Activated CD4-positive, alpha-beta T cell treated with anti-CD3 and anti-CD28 coated beads, Interleukin-2, Interleukin-6, amounts not matched to agents 100 ng/mL and 50 ng/mL, durations not matched to agents 16 hours and 8 hours (primary cell): ENCODE data around the gene TM4SF4.
"Not testable (repeated sequence)": the region's sequence is repeated elsewhere in the genome, so short reads cannot be mapped to it uniquely, and the experiment has no call there.

Experiments
- DNase-seq: peaks from one replicate; pipeline ENCODE4 v3.0.0-alpha.2; 2020

The TM4SF4 gene

DNA sequence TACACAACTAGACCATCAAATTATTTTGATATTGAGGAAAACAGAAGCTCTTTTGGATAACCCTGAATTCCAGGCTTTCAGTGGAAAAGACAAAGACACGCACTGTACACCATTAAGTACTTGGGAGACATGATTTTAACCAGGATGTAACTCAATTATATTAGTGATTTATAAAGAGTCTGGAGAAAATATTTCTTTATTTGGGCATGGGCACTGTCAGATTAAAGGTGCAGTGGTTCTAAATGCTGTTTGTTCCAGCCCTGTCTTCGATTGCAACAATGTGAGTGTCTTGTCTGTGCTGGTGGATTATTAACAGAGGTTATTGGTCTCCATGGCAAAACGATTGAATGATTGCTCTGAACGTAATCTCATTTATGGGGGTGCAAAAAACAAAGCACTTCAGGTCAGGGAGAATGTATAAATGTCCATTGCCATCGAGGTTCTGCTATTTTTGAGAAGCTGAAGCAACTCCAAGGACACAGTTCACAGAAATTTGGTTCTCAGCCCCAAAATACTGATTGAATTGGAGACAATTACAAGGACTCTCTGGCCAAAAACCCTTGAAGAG lies at the start of gene TM4SF4:
TM4SF4 (plus strand) TSS at position 448 of the 568 bp plus-strand sequence. CDS start 181 bp downstream, outside the sequence.
- no peak for DNase-seq

- no peak for DNase-seq
These were observed 49.6 kb upstream of the TM4SF4 start for GRCh38 chr3:149424918-149425317.

DNA sequence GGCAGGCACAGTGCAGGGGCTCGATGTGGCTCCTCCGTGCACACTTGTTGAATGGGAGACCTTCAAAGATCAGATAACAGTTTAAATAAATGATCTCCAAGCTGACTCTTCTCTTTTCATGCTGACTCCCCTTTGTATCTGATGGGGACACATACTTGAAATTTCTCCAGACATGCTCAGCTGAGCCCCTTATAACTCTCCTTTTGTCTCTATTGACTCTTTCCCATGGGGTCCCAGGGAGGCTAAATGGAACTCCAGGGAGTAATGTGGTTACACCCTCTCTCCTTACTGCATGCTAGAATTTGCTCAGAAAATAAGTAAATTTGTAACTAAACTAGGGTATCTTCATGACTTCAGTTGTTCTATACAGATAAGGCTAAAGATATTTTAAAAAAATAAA lies 48.2 kb upstream of the TM4SF4 start:
- no peak for DNase-seq

- no peak for DNase-seq
These were observed 46.4 kb upstream of the TM4SF4 start for GRCh38 chr3:149428087-149428486.

- no peak for DNase-seq
These were observed 44.3 kb upstream of the TM4SF4 start for GRCh38 chr3:149430216-149430615.

- DNase-seq, result no peak
These were observed 42.3 kb upstream of the TM4SF4 start for GRCh38 chr3:149432149-149432548.

- no peak for DNase-seq
These were observed 38.3 kb upstream of the TM4SF4 start for GRCh38 chr3:149435996-149436885.

GRCh38 chr3:149437286-149437685 lies 37.2 kb upstream of the TM4SF4 start:
- DNase-seq, result no peak

GRCh38 chr3:149437710-149438109 lies 36.8 kb upstream of the TM4SF4 start:
- DNase-seq, result no peak

- no peak for DNase-seq
These were observed 35.5 kb upstream of the TM4SF4 start for GRCh38 chr3:149438981-149439380.

DNA sequence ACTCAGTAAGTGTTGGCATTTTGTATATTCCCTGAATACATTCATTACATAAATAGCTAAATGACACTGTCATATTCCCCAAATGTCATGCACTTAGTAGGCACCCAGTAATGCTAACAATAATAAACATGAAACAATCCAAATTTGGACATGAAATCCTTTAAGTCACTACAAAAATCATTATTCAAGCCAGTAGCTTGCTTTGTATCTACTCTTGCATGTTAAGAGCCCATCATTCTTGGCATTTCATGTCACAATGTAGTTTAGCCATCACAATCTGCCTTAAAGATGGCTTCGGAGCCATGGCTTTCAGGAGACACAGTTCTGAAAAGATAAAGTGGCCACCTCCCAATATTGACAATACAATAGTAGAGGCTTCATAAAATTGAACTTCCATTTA lies 32.9 kb upstream of the TM4SF4 start:
- no peak for DNase-seq

- DNase-seq, result no peak
These were observed 32.5 kb upstream of the TM4SF4 start for GRCh38 chr3:149442043-149442442.

DNA sequence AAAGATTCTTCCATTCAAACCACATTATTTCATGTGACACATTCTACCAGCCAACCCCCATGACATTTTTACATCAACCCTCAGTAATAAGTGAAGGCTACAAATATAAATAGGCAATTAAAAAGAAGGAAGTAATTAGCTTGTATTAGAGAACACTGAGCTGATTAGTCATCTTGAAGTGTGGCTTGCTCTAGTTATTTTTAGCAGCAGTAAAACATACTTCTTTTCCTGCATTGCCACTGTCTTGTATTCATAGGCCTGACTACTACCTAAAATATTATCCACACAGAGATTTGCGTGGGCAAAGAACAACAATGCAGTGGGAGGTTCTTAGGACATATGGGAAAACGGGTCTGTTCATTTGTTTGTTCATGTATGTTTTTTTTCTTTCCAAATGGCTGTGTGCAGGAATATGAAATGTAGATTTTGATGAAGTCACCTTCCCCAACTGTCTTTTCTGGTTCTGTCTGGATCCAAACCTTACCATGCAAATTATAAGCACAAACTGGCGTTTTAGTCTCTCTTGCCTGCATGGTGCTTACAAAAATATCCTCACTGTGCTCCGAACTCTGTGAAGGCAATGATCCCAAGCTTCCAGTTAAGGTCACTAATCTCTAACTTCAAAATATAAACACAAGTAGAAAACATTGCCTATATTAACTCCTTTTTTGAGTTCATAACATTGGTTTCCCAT lies 31.5 kb upstream of the TM4SF4 start:
- no peak for DNase-seq

- no peak for DNase-seq
These were observed 31.0 kb upstream of the TM4SF4 start for GRCh38 chr3:149443545-149443912.

- not testable (repeated sequence) for DNase-seq
These were observed 29.6 kb upstream of the TM4SF4 start for GRCh38 chr3:149444867-149445266.

GRCh38 chr3:149448331-149448831 lies 26.1 kb upstream of the TM4SF4 start:
- DNase-seq, result no peak

DNA sequence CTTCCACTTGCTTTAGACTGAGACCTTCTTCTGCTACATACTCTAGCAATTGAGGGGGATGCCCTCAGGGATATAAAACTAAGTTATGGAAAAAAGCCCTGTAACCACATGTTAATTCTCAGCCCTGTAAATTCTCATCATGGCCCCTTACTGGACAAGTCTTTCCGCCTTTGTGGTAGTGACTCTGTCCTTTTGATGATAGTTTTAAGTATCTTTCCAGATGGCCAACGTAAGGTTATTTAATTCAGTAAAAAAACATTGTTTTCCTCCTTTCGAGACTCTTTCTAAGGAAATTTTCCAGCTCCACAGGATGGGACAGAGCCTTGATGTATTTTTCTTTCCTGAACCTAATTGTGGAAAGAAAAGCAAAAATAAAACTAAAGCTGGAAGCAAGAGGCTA lies 25.3 kb upstream of the TM4SF4 start:
- no peak for DNase-seq

GRCh38 chr3:149449799-149450198 lies 24.7 kb upstream of the TM4SF4 start:
- DNase-seq, result no peak

DNA sequence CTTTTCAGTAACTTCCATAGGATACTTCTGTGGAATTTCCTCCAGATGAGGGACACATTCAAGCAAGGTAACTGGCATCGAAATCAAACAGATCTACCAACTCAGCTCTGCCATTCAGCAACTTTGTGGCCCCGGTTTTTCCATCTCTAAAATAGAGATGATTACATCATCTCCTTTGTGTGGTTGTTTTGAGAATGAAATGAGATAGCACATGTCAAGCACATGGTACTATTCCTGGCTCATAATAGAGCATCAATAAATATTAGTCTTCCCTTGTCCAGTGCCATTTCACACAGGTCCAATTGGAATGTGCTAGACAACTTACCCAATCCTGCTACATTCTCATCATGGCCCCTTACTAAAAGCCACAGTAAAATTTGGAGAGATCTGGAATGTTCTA lies 24.2 kb upstream of the TM4SF4 start:
- DNase-seq, result no peak

DNA sequence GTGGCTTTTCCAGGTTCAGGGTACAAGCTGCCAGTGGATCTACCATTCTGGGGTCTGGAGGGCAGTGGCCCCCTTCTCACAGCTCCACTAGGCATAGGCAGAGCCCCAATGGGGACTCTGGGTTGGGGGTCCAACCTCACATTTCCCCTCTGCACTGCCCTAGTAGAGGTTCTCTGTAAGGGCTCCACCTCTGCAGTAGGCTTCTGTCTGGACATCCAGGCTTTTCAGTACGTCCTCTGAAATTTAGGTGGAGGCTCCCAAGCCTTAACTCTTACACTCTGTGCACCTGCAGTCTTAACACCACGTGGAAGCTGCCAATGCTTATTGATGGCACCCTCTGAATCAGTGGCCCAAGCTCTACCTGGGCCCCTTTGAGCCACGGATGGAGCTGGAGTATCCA lies 22.5 kb upstream of the TM4SF4 start:
- no peak for DNase-seq

GRCh38 chr3:149453140-149453805 lies 21.2 kb upstream of the TM4SF4 start:
- no peak for DNase-seq

DNA sequence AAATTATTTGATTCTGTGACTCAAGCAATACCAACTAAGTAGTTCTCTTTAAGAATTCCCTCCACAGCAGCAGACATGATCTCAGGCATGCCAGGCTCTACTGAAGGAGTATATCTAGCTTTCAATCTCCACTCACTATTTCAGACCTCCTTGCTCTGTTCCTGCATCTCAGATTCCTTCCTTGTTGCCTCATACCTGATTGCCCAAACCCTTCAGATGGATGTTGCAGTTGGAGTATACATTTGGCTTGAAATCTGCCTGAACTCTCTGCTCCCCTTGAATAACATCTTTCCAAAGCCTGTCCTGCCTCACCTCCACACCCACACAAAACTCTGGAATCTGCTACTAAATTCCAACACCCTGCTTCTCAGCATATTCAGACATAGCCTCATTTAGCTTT lies 19.8 kb upstream of the TM4SF4 start:
- DNase-seq, result no peak

DNA sequence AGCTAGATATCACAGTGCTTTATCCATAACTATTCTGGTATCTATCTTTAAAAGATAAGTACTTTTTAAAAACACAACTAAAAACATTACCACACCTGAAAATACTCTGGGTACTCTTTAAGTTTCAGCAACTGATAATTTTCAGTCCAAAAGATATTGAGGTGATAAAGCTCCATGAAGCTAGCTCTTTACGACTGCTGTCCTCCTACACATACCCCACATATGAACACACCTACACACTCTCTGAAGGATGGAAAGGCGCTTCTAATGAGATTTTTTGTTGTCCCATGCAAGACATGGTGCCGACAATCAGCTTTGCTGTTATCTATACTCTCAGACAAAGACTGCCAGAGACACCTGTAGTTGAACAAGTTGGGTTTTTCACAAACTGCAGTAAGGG lies 19.1 kb upstream of the TM4SF4 start:
- no peak for DNase-seq
